Naive thymus-derived CD4-positive, alpha-beta T cell (primary cell): Measurements from ENCODE around the gene FBLN7. TPM values are rescaled to one million over a fixed set of nuclear protein-coding genes. Genes with fewer than 3 reads are reported as not detected.
A peak's percentile ranks its signal among the peaks of the same experiment; 100 is the strongest.

Source experiments
- ATAC-seq: fragments of 150-1000 bp; cut with Tn5 transposase; 2 replicates; pipeline ENCODE4 v1.10.0; 2021; ENCODE audit warnings: mild to moderate bottlenecking, moderate library complexity
- CTCF ChIA-PET: fragments of 350-600 bp; sonication (Branson Sonifier 250); formaldehyde crosslinking; loops from one replicate; lab custom pipeline; 2021; ENCODE audit warnings: antibody characterized with exemption; lab: Charles Lee
- POLR2A ChIA-PET: fragments of 350-600 bp; sonication (Branson Sonifier 250); formaldehyde crosslinking; loops from one replicate; lab custom pipeline; 2021; ENCODE audit warnings: antibody characterized with exemption, inconsistent platforms; lab: Charles Lee
- DNase-seq, 9 donors: peaks; one replicate each; pipeline versions ENCODE4 v3.0.0 to v3.0.0-alpha.2; 2020 to 2022; ENCODE audit warnings: mixed read lengths in 1 of 9
- H3K27ac ChIP-seq: one replicate; pipeline ENCODE4 v1.7.0; 2013; ENCODE audit warnings: mild to moderate bottlenecking, low read depth, low read length, moderate library complexity
- H3K27me3 ChIP-seq, 2 donors: one replicate each; pipeline ENCODE4 v1.7.0; 2013; ENCODE audit warnings: low read length in 2 of 2, mild to moderate bottlenecking in 2 of 2, moderate library complexity in 2 of 2; ENCODE audit not compliant: control insufficient read depth in 2 of 2, insufficient read depth in 2 of 2
- H3K36me3 ChIP-seq, 3 experiments: 1 replicate in 2 of 3; 2 replicates in 1 of 3; pipeline ENCODE4 v1.7.0; 2013; ENCODE audit warnings: low read length in 3 of 3, mild to moderate bottlenecking in 3 of 3, moderate library complexity in 1 of 3; ENCODE audit not compliant: insufficient read depth in 3 of 3, control insufficient read depth in 2 of 3
- H3K4me1 ChIP-seq, 2 donors: one replicate each; pipeline ENCODE4 v1.7.0; 2013; ENCODE audit warnings: low read length in 2 of 2, mild to moderate bottlenecking in 2 of 2, moderate library complexity in 1 of 2; ENCODE audit not compliant: control insufficient read depth in 2 of 2, insufficient read depth in 2 of 2
- H3K4me3 ChIP-seq: 2 replicates; pipeline ENCODE4 v1.7.0; 2013; ENCODE audit warnings: mild to moderate bottlenecking, low read length
- H3K9me3 ChIP-seq, 3 experiments: 1 replicate in 2 of 3; 2 replicates in 1 of 3; pipeline ENCODE4 v1.7.0; 2013; ENCODE audit warnings: low read length in 3 of 3; ENCODE audit not compliant: control insufficient read depth in 2 of 3
- H3K27ac Mint-ChIP-seq, 9 donors: one replicate each; pipeline ENCODE4 v1.8.0; 2020 to 2022; ENCODE audit warnings: mixed read lengths in 9 of 9, mild to moderate bottlenecking in 8 of 9, moderate library complexity in 5 of 9, inconsistent platforms in 2 of 9
- H3K27me3 Mint-ChIP-seq, 5 donors: one replicate each; pipeline ENCODE4 v1.8.0; 2021 to 2022; ENCODE audit warnings: mixed read lengths in 5 of 5, mild to moderate bottlenecking in 1 of 5
- H3K36me3 Mint-ChIP-seq, 5 donors: one replicate each; pipeline ENCODE4 v1.8.0; 2020 to 2022; ENCODE audit warnings: mixed read lengths in 5 of 5, mild to moderate bottlenecking in 3 of 5, inconsistent platforms in 1 of 5
- H3K4me1 Mint-ChIP-seq, 7 donors: one replicate each; pipeline ENCODE4 v1.8.0; 2020 to 2022; ENCODE audit warnings: mixed read lengths in 7 of 7, mild to moderate bottlenecking in 3 of 7, inconsistent platforms in 1 of 7
- H3K4me3 Mint-ChIP-seq, 10 donors: one replicate each; pipeline ENCODE4 v1.8.0; 2020 to 2022; ENCODE audit warnings: mild to moderate bottlenecking in 10 of 10, mixed read lengths in 10 of 10, moderate library complexity in 6 of 10, inconsistent platforms in 2 of 10
- H3K9me3 Mint-ChIP-seq, 11 donors: one replicate each; pipeline ENCODE4 v1.8.0; 2020 to 2022; ENCODE audit warnings: mixed read lengths in 11 of 11, mild to moderate bottlenecking in 4 of 11, inconsistent platforms in 1 of 11, moderate library complexity in 1 of 11
- intact Hi-C, 2 donors: fragments of 100-400 bp; cut with micrococcal nuclease; formaldehyde crosslinking; loops; one replicate each; pipeline ENCODE4 v1.15.1; 2023
- polyA plus RNA-seq, 2 donors: library from polyadenylated mRNA; unstranded; fragments of 300-500 nt; fragmentation: Illumina TruSeq; gene quantifications; one replicate each; pipeline ENCODE4 v1.2.3, GENCODE V29; 2021
- total RNA-seq, 6 experiments: library from RNA in 5 of 6; stranded (reverse) in 5 of 6; gene quantifications; 1 replicate in 5 of 6; 2 replicates in 1 of 6; pipeline ENCODE4 v1.2.3 and lab custom pipeline; 2021 to 2026

Gene FBLN7
- total and polyA plus RNA-seq, 7 experiments from 2014 or later: 12.1 to 36.3 (median 21.0) TPM

GRCh38 chr2:112189001-112189556 lies 50.9 kb downstream of the FBLN7 start:
- DNase-seq: peak in 1 of 9 donors; percentile 47
- H3K4me3 ChIP-seq: no peak overlapping the region
- H3K36me3 ChIP-seq: peaks cover 0 to 5% (median 0%) of the 10 kb centered on the region in 3 experiments

DNA sequence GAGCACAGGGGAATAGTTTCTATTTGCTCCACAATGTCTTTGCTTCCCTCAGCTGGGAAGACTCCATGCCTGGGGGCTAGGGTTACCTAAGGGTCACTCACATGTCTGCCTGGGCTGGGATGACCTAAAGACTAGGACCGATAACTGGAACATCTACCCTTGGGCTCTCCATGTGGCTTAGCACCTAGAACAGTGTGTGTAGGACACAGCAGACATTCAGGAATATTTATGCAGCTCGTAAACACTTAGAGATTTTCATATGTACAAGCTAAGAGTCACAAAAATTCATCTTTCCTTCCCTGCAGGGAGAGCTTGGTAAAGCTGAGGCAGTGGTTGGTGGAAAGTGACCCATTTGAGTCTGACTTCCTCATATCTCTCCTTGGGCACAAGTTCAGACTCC lies 55.8 kb downstream of the FBLN7 start:
- POLR2A ChIA-PET: interaction anchor here (0.9 to 1.9 kb wide), 4 partner anchors 11 to 39 kb away, joined by 4 to 14 read pairs (median 6); no protein-coding TSS in a partner anchor
- Mint-ChIP-seq H3K36me3 (peaks cover 0 to 35% (median 18%) of the 10 kb centered on the region in 5 donors), H3K27ac (peak overlapping the region; percentile 26 to 93 (median 80)), H3K4me3 (peak overlapping the region in 9 of 10 donors; percentile 18 to 75 (median 48)), H3K9me3 (peaks cover 0 to 5% (median 0%) of the 10 kb centered on the region in 11 donors), H3K4me1 (peaks cover 36 to 80% (median 70%) of the 10 kb centered on the region in 7 donors), H3K27me3 (no peaks in the 10 kb centered on the region)
- intact Hi-C loops: no loop called here
- no peak overlapping the region for H3K27ac ChIP-seq
- no peaks in the 10 kb centered on the region for H3K27me3 ChIP-seq
- DNase-seq (no peak), ATAC-seq (no peak)
- H3K36me3 ChIP-seq: no peaks in the 10 kb centered on the region
- no peaks in the 10 kb centered on the region for H3K9me3 ChIP-seq
- peaks cover under 1 to 53% of the 10 kb centered on the region in 2 donors for H3K4me1 ChIP-seq
- CTCF ChIA-PET: interaction anchor here (1.0 kb wide), 1 partner anchor 11 kb away, joined by 3 read pairs; no protein-coding TSS in a partner anchor
- H3K4me3 ChIP-seq: no peak overlapping the region

More at GRCh38 chr2:112189001-112189556, 50.9 kb downstream of the FBLN7 start:
- intact Hi-C loops: loop anchor here (2.0 to 10.0 kb wide), 9 partner anchors 38 to 1696 kb away; partner anchors contain the start of genes ANAPC1 (in 1 of the 2), BCL2L11 (in 1 of the 2), CKAP2L (in 1 of the 2) and FBLN7 (in 1 of the 2)
- no peaks in the 10 kb centered on the region for H3K9me3 ChIP-seq
- Mint-ChIP-seq H3K4me3 (peak overlapping the region; percentile 58 to 88 (median 74)), H3K4me1 (peaks cover 51 to 93% (median 90%) of the 10 kb centered on the region in 7 donors), H3K27ac (peak overlapping the region; percentile 92 to 100 (median 99)), H3K9me3 (peaks cover 0 to 5% (median 0%) of the 10 kb centered on the region in 11 donors), H3K27me3 (no peaks in the 10 kb centered on the region), H3K36me3 (peaks cover 0 to 46% (median 21%) of the 10 kb centered on the region in 5 donors)
- no peaks in the 10 kb centered on the region for H3K27me3 ChIP-seq
- ChIA-PET CTCF (no interaction called here), POLR2A (interaction anchor here (0.6 to 2.0 kb wide), 13 partner anchors 10 to 445 kb away, joined by 3 to 19 read pairs (median 4); partner anchors contain the start of gene ZC3H8)
- no peak for ATAC-seq
- H3K27ac ChIP-seq: peak overlapping the region; percentile 85
- peaks cover 21 to 72% of the 10 kb centered on the region in 2 donors for H3K4me1 ChIP-seq

DNA sequence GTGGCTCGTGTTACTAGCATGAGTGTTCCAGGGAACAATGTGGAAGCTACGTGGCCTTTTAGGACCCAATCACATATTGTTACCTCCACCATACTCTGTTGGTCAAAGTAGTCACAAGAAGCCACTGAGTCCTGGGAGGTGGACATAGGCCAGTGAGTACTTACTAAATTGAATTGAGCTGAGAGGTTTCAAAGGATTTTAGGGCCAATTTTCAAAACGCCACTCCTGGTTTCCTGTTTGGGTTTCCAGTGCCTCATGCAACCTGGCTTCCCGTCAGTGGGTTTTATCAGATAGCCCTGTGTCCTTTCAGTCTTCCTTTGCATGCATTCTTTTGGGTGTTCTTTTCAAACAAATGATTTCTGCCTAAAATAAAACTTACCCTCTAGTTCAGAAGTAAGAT lies 56.3 kb downstream of the FBLN7 start:
- POLR2A ChIA-PET: interaction anchor here (0.9 to 1.8 kb wide), 3 partner anchors 12 to 39 kb away, joined by 4 to 7 read pairs (median 6); no protein-coding TSS in a partner anchor
- no peaks in the 10 kb centered on the region for H3K27me3 Mint-ChIP-seq

GRCh38 chr2:112195167-112195766 lies 57.1 kb downstream of the FBLN7 start:
- H3K27me3 Mint-ChIP-seq: no peaks in the 10 kb centered on the region
- H3K27me3 ChIP-seq: no peaks in the 10 kb centered on the region
- DNase-seq (no peak), ATAC-seq (no peak)
- H3K27ac ChIP-seq: no peak overlapping the region
- ChIA-PET CTCF (interaction anchor here (0.8 kb wide), 1 partner anchor 37 kb away, joined by 3 read pairs; no protein-coding TSS in a partner anchor), POLR2A (interaction anchor here (0.6 to 1.5 kb wide), 5 partner anchors 10 to 60 kb away, joined by 3 to 7 read pairs (median 4); partner anchors contain the start of gene ZC3H8)
- H3K4me1 Mint-ChIP-seq: peaks cover 30 to 75% (median 66%) of the 10 kb centered on the region in 7 donors
- peaks cover 7 to 41% (median 29%) of the 10 kb centered on the region in 5 donors for H3K36me3 Mint-ChIP-seq
- H3K36me3 ChIP-seq: no peaks in the 10 kb centered on the region
- no peak overlapping the region for H3K4me3 ChIP-seq
- H3K9me3 ChIP-seq: peaks cover 0 to 3% (median 0%) of the 10 kb centered on the region in 3 experiments
- peaks cover 0 to 12% (median 0%) of the 10 kb centered on the region in 11 donors for H3K9me3 Mint-ChIP-seq
- H3K27ac Mint-ChIP-seq: peak overlapping the region in 8 of 9 donors; percentile 63 to 93 (median 82)
- H3K4me3 Mint-ChIP-seq: peak overlapping the region in 8 of 10 donors; percentile 9 to 75 (median 54)
- peaks cover 0 to 44% of the 10 kb centered on the region in 2 donors for H3K4me1 ChIP-seq
- intact Hi-C loops: no loop called here

More for the DNA sequence above, 56.3 kb downstream of the FBLN7 start:
- H3K4me1 ChIP-seq: peaks cover 0 to 49% of the 10 kb centered on the region in 2 donors
- H3K4me1 Mint-ChIP-seq: peaks cover 31 to 80% (median 68%) of the 10 kb centered on the region in 7 donors
- peaks cover 0 to under 1% (median 0%) of the 10 kb centered on the region in 3 experiments for H3K9me3 ChIP-seq
- no peak overlapping the region for H3K27ac ChIP-seq
- no peaks in the 10 kb centered on the region for H3K36me3 ChIP-seq
- H3K27me3 ChIP-seq: no peaks in the 10 kb centered on the region
- peak overlapping the region; percentile 7 for H3K4me3 ChIP-seq
- H3K4me3 Mint-ChIP-seq: peak overlapping the region; percentile 27 to 75 (median 50)
- CTCF ChIA-PET: interaction anchor here (0.8 to 1.0 kb wide), 2 partner anchors 12 to 38 kb away, joined by 3 read pairs; no protein-coding TSS in a partner anchor
- intact Hi-C loops: no loop called here
- H3K36me3 Mint-ChIP-seq: peaks cover 3 to 33% (median 23%) of the 10 kb centered on the region in 5 donors
- no peak for ATAC-seq
- H3K9me3 Mint-ChIP-seq: peaks cover 0 to 5% (median 0%) of the 10 kb centered on the region in 11 donors
- DNase-seq: peak in 1 of 9 donors; percentile 20
- H3K27ac Mint-ChIP-seq: peak overlapping the region; percentile 63 to 93 (median 80)

DNA sequence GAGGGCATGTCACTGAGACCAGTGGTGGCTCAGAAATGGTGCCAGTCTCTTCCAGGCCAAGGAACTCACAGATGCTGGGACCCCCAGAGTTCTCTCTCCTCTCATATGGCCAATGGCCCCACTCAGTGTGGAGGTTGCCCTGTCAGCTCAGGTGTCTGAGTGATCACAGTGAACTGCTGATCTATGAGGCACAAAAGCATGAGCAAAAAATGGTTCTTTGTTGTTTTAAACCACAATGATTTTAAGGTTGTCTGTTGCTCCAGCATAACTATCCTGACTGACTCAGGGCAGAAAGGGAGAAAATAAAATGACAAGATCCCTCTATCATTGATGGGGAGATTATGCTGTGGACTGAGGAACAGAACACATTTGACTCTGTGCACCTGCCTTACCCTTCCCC lies 57.8 kb downstream of the FBLN7 start:
- Histone ChIP-seq H3K4me1 (peaks cover 0 to 39% of the 10 kb centered on the region in 2 donors), H3K4me3 (no peak overlapping the region), H3K36me3 (no peaks in the 10 kb centered on the region), H3K27ac (no peak overlapping the region), H3K9me3 (peaks cover 0 to 3% (median 0%) of the 10 kb centered on the region in 3 experiments), H3K27me3 (no peaks in the 10 kb centered on the region)
- ATAC-seq: no peak
- no peaks in the 10 kb centered on the region for H3K27me3 Mint-ChIP-seq
- peaks cover 7 to 38% (median 29%) of the 10 kb centered on the region in 5 donors for H3K36me3 Mint-ChIP-seq
- no peak for DNase-seq
- H3K4me3 Mint-ChIP-seq: peak overlapping the region in 4 of 10 donors; percentile 24 to 36 (median 33)
- POLR2A ChIA-PET: interaction anchor here (0.6 to 1.5 kb wide), 4 partner anchors 10 to 59 kb away, joined by 3 to 4 read pairs (median 4); partner anchors contain the start of gene ZC3H8
- peaks cover 0 to 12% (median 0%) of the 10 kb centered on the region in 11 donors for H3K9me3 Mint-ChIP-seq
- H3K27ac Mint-ChIP-seq: peak overlapping the region in 5 of 9 donors; percentile 73 to 93 (median 75)
- CTCF ChIA-PET: no interaction called here
- H3K4me1 Mint-ChIP-seq: peaks cover 29 to 71% (median 63%) of the 10 kb centered on the region in 7 donors
- intact Hi-C loops: no loop called here

DNA sequence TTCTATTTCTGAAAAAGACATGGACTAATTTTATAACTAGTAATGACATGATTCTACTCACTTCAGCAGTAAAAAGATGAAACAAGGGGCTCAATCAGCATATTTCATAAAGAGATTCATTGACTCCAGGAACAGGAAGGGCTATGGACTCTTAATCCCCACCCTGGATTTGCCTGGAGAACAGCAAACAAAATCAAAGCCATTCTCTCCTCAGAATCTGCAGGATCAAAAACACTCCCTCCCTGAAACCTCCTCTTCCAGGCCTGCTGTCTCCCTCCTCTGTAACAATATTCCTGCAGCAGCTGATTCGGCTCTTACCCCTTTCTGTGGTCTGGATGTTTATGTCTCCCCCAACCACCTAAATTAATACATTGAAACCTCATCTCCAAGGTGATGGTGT lies 59.7 kb downstream of the FBLN7 start:
- Mint-ChIP-seq H3K36me3 (peaks cover 10 to 38% (median 24%) of the 10 kb centered on the region in 5 donors), H3K4me3 (no peak overlapping the region), H3K9me3 (peaks cover 0 to 17% (median under 1%) of the 10 kb centered on the region in 11 donors), H3K4me1 (peaks cover 16 to 56% (median 48%) of the 10 kb centered on the region in 7 donors), H3K27me3 (no peaks in the 10 kb centered on the region), H3K27ac (no peak overlapping the region)
- Histone ChIP-seq H3K4me3 (no peak overlapping the region), H3K27ac (no peak overlapping the region), H3K27me3 (no peaks in the 10 kb centered on the region), H3K36me3 (peaks cover 0 to 5% (median 0%) of the 10 kb centered on the region in 3 experiments), H3K4me1 (peaks cover 0 to 23% of the 10 kb centered on the region in 2 donors), H3K9me3 (peaks cover 0 to 3% (median 0%) of the 10 kb centered on the region in 3 experiments)
- CTCF ChIA-PET: no interaction called here
- ATAC-seq (no peak), DNase-seq (no peak)
- POLR2A ChIA-PET: interaction anchor here (0.7 to 1.0 kb wide), 3 partner anchors 49 to 128 kb away, joined by 3 to 6 read pairs (median 3); no protein-coding TSS in a partner anchor
- intact Hi-C loops: no loop called here
